Testis (tissue), 2 donors: Measurements from ENCODE around the gene GRK7.

Source experiments
- POLR2A ChIP-seq: fragments of 450-650 bp; IDR thresholded peaks from one replicate; pipeline ENCODE4 v1.6.1; 2017; ENCODE audit warnings: antibody characterized with exemption, mild to moderate bottlenecking, moderate library complexity
- TF ChIP-seq, protein P1 (sequence below), 3 experiments: fragments of 450-650 bp in 2 of 3; fragments of 200-600 bp in 1 of 3; sonication (generic) in 1 of 3; IDR thresholded peaks; one replicate each; pipeline ENCODE4 v1.5.1; 2016 to 2019; ENCODE audit warnings: antibody characterized with exemption in 3 of 3, mild to moderate bottlenecking in 2 of 3, moderate library complexity in 1 of 3

DNA sequence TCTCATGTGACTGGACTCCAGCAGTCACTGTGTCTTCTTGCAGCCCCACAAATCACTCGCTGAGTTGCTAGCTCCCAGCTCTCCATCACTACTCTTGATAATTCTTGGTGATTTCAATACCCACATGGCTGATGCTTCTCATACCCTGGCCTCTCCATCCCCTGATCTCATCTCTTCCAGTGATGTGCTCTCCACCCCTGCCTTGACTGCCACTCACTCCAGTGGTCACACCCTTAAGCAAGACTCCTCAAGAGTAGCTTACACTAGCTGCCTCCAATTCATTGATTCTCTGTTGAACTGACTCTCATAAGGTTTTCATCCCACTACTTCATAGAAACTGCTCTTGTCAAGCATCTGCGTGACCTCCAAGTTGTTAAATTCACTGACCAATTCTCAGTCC is 837 bp downstream of the GRK7 start:
- TF ChIP-seq, protein P1, sequence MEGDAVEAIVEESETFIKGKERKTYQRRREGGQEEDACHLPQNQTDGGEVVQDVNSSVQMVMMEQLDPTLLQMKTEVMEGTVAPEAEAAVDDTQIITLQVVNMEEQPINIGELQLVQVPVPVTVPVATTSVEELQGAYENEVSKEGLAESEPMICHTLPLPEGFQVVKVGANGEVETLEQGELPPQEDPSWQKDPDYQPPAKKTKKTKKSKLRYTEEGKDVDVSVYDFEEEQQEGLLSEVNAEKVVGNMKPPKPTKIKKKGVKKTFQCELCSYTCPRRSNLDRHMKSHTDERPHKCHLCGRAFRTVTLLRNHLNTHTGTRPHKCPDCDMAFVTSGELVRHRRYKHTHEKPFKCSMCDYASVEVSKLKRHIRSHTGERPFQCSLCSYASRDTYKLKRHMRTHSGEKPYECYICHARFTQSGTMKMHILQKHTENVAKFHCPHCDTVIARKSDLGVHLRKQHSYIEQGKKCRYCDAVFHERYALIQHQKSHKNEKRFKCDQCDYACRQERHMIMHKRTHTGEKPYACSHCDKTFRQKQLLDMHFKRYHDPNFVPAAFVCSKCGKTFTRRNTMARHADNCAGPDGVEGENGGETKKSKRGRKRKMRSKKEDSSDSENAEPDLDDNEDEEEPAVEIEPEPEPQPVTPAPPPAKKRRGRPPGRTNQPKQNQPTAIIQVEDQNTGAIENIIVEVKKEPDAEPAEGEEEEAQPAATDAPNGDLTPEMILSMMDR (IDR thresholded peaks at IDR 0.05), result no peak
- no peak for TF ChIP-seq POLR2A
